NT2/D1 (cell line): ENCODE results near the gene HAGH.

Experiments used
- DNase-seq: peaks from one replicate; pipeline ENCODE4 v3.0.0-alpha.2; 2011; ENCODE audit warnings: low read depth, low spot score
- H3K27me3 ChIP-seq: 2 replicates; pipeline ENCODE4 v1.6.0; 2011; ENCODE audit warnings: mild to moderate bottlenecking; ENCODE audit not compliant: insufficient read length, insufficient read depth
- H3K36me3 ChIP-seq: 2 replicates; pipeline ENCODE4 v1.6.1; 2011; ENCODE audit warnings: mild to moderate bottlenecking, low read length, mixed read lengths; ENCODE audit not compliant: insufficient read depth, insufficient read length
- H3K4me1 ChIP-seq: 2 replicates; pipeline ENCODE4 v1.5.1; 2011; ENCODE audit not compliant: insufficient read depth, insufficient read length
- H3K4me3 ChIP-seq: 2 replicates; pipeline ENCODE4 v1.5.1; 2011; ENCODE audit warnings: low read depth; ENCODE audit not compliant: insufficient read length
- H3K9ac ChIP-seq: 2 replicates; pipeline ENCODE4 v1.6.0; 2011; ENCODE audit warnings: low read depth; ENCODE audit not compliant: insufficient read length
- H3K9me3 ChIP-seq: 2 replicates; pipeline ENCODE4 v1.5.1; 2011; ENCODE audit warnings: mild to moderate bottlenecking, low read length; ENCODE audit not compliant: insufficient read depth
- SUZ12 ChIP-seq: IDR thresholded peaks from 2 replicates; pipeline ENCODE4 v1.6.1; 2011; ENCODE audit not compliant: insufficient read length, insufficient read depth; ENCODE audit errors: extremely low read depth
- YY1 ChIP-seq: IDR thresholded peaks from 2 replicates; pipeline ENCODE4 v1.6.1; 2011; ENCODE audit not compliant: insufficient read length, insufficient read depth
- ZNF274 ChIP-seq: IDR thresholded peaks from 2 replicates; pipeline ENCODE4 v1.6.1; 2011; ENCODE audit warnings: mild to moderate bottlenecking, low read depth, low read length

HAGH gene

GRCh38 chr16:1770328-1771187 lies 56.1 kb downstream of the HAGH start:
- no peaks in the 10 kb centered on the region for H3K9me3 ChIP-seq
- H3K4me1 ChIP-seq: peaks cover 17% of the 10 kb centered on the region
- no peaks in the 10 kb centered on the region for H3K27me3 ChIP-seq
- peak overlapping the region; percentile 99 for H3K9ac ChIP-seq
- peak overlapping the region; percentile 97 for H3K4me3 ChIP-seq
- TF ChIP-seq YY1 (no peak), SUZ12 (no peak)
- no peak for DNase-seq
- peaks cover 77% of the 10 kb centered on the region for H3K36me3 ChIP-seq

GRCh38 chr16:1769402-1770300 lies 57.0 kb downstream of the HAGH start:
- peak overlapping the region; percentile 64 for H3K9ac ChIP-seq
- no peaks in the 10 kb centered on the region for H3K27me3 ChIP-seq
- no peak overlapping the region for H3K4me3 ChIP-seq
- H3K9me3 ChIP-seq: no peaks in the 10 kb centered on the region
- TF ChIP-seq YY1 (no peak), SUZ12 (no peak), ZNF274 (no peak)
- H3K4me1 ChIP-seq: peaks cover 17% of the 10 kb centered on the region
- DNase-seq: no peak
- H3K36me3 ChIP-seq: peaks cover 77% of the 10 kb centered on the region

- no peaks in the 10 kb centered on the region for H3K9me3 ChIP-seq
- TF ChIP-seq YY1 (no peak), SUZ12 (no peak), ZNF274 (no peak)
- peaks cover 77% of the 10 kb centered on the region for H3K36me3 ChIP-seq
- H3K4me1 ChIP-seq: peaks cover 16% of the 10 kb centered on the region
- H3K9ac ChIP-seq: peak overlapping the region; percentile 64
- no peak for DNase-seq
- H3K27me3 ChIP-seq: no peaks in the 10 kb centered on the region
- no peak overlapping the region for H3K4me3 ChIP-seq
Measured at GRCh38 chr16:1768767-1769401, 57.7 kb downstream of the HAGH start.

GRCh38 chr16:1768061-1768766 lies 58.4 kb downstream of the HAGH start:
- Histone ChIP-seq H3K9ac (no peak overlapping the region), H3K36me3 (peaks cover 80% of the 10 kb centered on the region), H3K4me1 (peaks cover 17% of the 10 kb centered on the region), H3K4me3 (no peak overlapping the region), H3K9me3 (no peaks in the 10 kb centered on the region), H3K27me3 (no peaks in the 10 kb centered on the region)
- TF ChIP-seq YY1 (no peak), ZNF274 (no peak), SUZ12 (no peak)
- DNase-seq: no peak

GRCh38 chr16:1767116-1767994 lies 59.3 kb downstream of the HAGH start:
- Histone ChIP-seq H3K4me3 (no peak overlapping the region), H3K4me1 (peaks cover 25% of the 10 kb centered on the region), H3K9ac (no peak overlapping the region), H3K36me3 (peaks cover 84% of the 10 kb centered on the region), H3K27me3 (no peaks in the 10 kb centered on the region), H3K9me3 (no peaks in the 10 kb centered on the region)
- no peak for TF ChIP-seq YY1
- TF ChIP-seq ZNF274: no peak
- no peak for TF ChIP-seq SUZ12
- DNase-seq: no peak

GRCh38 chr16:1766701-1767100 lies 59.9 kb downstream of the HAGH start:
- Histone ChIP-seq H3K4me1 (peaks cover 25% of the 10 kb centered on the region), H3K27me3 (no peaks in the 10 kb centered on the region), H3K36me3 (peaks cover 84% of the 10 kb centered on the region), H3K4me3 (no peak overlapping the region), H3K9ac (no peak overlapping the region), H3K9me3 (no peaks in the 10 kb centered on the region)
- TF ChIP-seq ZNF274 (no peak), YY1 (no peak), SUZ12 (no peak)
- no peak for DNase-seq
